ENCODE measurements around the gene UTS2R.
A peak's percentile ranks its signal among the peaks of the same experiment; 100 is the strongest.

UTS2R gene

GRCh38 chr17:82386881-82387704 lies 15.5 kb downstream of the UTS2R start:
- Histone ChIP-seq H3K27ac (ENCODE audit: low read length) (no peak overlapping the region), H3K36me3 (ENCODE audit: control insufficient read depth in 2 of 2, insufficient read depth in 2 of 2, low read length in 2 of 2) (peaks cover 0 to 1% of the 10 kb centered on the region in 2 donors), H3K4me1 (ENCODE audit: control insufficient read depth, insufficient read depth, low read length) (peaks cover 20% of the 10 kb centered on the region), H3K9me3 (ENCODE audit: control insufficient read depth in 2 of 2, low read length in 2 of 2) (no peaks in the 10 kb centered on the region), H3K27me3 (ENCODE audit: control insufficient read depth in 1 of 2, insufficient read depth in 2 of 2, low read length in 2 of 2) (peaks cover 12 to 27% of the 10 kb centered on the region in 2 donors), H3K4me3 (ENCODE audit: low read length in 2 of 2) (peak overlapping the region in 1 of 2 donors; percentile 22), H3K9ac (ENCODE audit: low read length in 2 of 2) (no peak overlapping the region)

GRCh38 chr17:82387705-82388106 lies 16.1 kb downstream of the UTS2R start:
- Histone ChIP-seq H3K27me3 (ENCODE audit: control insufficient read depth in 1 of 2, insufficient read depth in 2 of 2, low read length in 2 of 2) (peaks cover 12 to 27% of the 10 kb centered on the region in 2 donors), H3K4me3 (ENCODE audit: low read length in 2 of 2) (no peak overlapping the region), H3K27ac (ENCODE audit: low read length) (no peak overlapping the region), H3K9ac (ENCODE audit: low read length in 2 of 2) (no peak overlapping the region), H3K4me1 (ENCODE audit: control insufficient read depth, insufficient read depth, low read length) (peaks cover 20% of the 10 kb centered on the region), H3K9me3 (ENCODE audit: control insufficient read depth in 2 of 2, low read length in 2 of 2) (no peaks in the 10 kb centered on the region), H3K36me3 (ENCODE audit: control insufficient read depth in 2 of 2, insufficient read depth in 2 of 2, low read length in 2 of 2) (peaks cover 0 to 3% of the 10 kb centered on the region in 2 donors)

- H3K27ac ChIP-seq (ENCODE audit: low read length) = no peak overlapping the region
- H3K36me3 ChIP-seq (ENCODE audit: control insufficient read depth in 2 of 2, insufficient read depth in 2 of 2, low read length in 2 of 2) = peaks cover 4 to 8% of the 10 kb centered on the region in 2 donors
- peaks cover 12 to 27% of the 10 kb centered on the region in 2 donors for H3K27me3 ChIP-seq (ENCODE audit: control insufficient read depth in 1 of 2, insufficient read depth in 2 of 2, low read length in 2 of 2)
- H3K9ac ChIP-seq (ENCODE audit: low read length in 2 of 2) = no peak overlapping the region
- H3K9me3 ChIP-seq (ENCODE audit: control insufficient read depth in 2 of 2, low read length in 2 of 2) = no peaks in the 10 kb centered on the region
- no peak overlapping the region for H3K4me3 ChIP-seq (ENCODE audit: low read length in 2 of 2)
- H3K4me1 ChIP-seq (ENCODE audit: control insufficient read depth, insufficient read depth, low read length) = peaks cover 20% of the 10 kb centered on the region
Measured at GRCh38 chr17:82388223-82388921, 16.8 kb downstream of the UTS2R start.

GRCh38 chr17:82388922-82389283 lies 17.3 kb downstream of the UTS2R start:
- Histone ChIP-seq H3K27ac (ENCODE audit: low read length) (no peak overlapping the region), H3K4me1 (ENCODE audit: control insufficient read depth, insufficient read depth, low read length) (peaks cover 20% of the 10 kb centered on the region), H3K9ac (ENCODE audit: low read length in 2 of 2) (no peak overlapping the region), H3K9me3 (ENCODE audit: control insufficient read depth in 2 of 2, low read length in 2 of 2) (no peaks in the 10 kb centered on the region), H3K36me3 (ENCODE audit: control insufficient read depth in 2 of 2, insufficient read depth in 2 of 2, low read length in 2 of 2) (peaks cover 5 to 8% of the 10 kb centered on the region in 2 donors), H3K4me3 (ENCODE audit: low read length in 2 of 2) (no peak overlapping the region), H3K27me3 (ENCODE audit: control insufficient read depth in 1 of 2, insufficient read depth in 2 of 2, low read length in 2 of 2) (peaks cover 8 to 27% of the 10 kb centered on the region in 2 donors)

GRCh38 chr17:82389379-82389778 lies 17.8 kb downstream of the UTS2R start:
- no peak overlapping the region for H3K4me3 ChIP-seq (ENCODE audit: low read length in 2 of 2)
- no peaks in the 10 kb centered on the region for H3K9me3 ChIP-seq (ENCODE audit: control insufficient read depth in 2 of 2, low read length in 2 of 2)
- H3K27me3 ChIP-seq (ENCODE audit: control insufficient read depth in 1 of 2, insufficient read depth in 2 of 2, low read length in 2 of 2) = peaks cover 8 to 25% of the 10 kb centered on the region in 2 donors
- no peak overlapping the region for H3K27ac ChIP-seq (ENCODE audit: low read length)
- H3K4me1 ChIP-seq (ENCODE audit: control insufficient read depth, insufficient read depth, low read length) = peaks cover 17% of the 10 kb centered on the region
- H3K36me3 ChIP-seq (ENCODE audit: control insufficient read depth in 2 of 2, insufficient read depth in 2 of 2, low read length in 2 of 2) = peaks cover 5 to 11% of the 10 kb centered on the region in 2 donors
- H3K9ac ChIP-seq (ENCODE audit: low read length in 2 of 2) = no peak overlapping the region

GRCh38 chr17:82390015-82390859 lies 18.7 kb downstream of the UTS2R start:
- H3K9me3 ChIP-seq (ENCODE audit: control insufficient read depth in 2 of 2, low read length in 2 of 2) = no peaks in the 10 kb centered on the region
- H3K4me1 ChIP-seq (ENCODE audit: control insufficient read depth, insufficient read depth, low read length) = peaks cover 10% of the 10 kb centered on the region
- H3K27me3 ChIP-seq (ENCODE audit: control insufficient read depth in 1 of 2, insufficient read depth in 2 of 2, low read length in 2 of 2) = peaks cover 2 to 17% of the 10 kb centered on the region in 2 donors
- H3K27ac ChIP-seq (ENCODE audit: low read length) = no peak overlapping the region
- H3K9ac ChIP-seq (ENCODE audit: low read length in 2 of 2) = no peak overlapping the region
- H3K36me3 ChIP-seq (ENCODE audit: control insufficient read depth in 2 of 2, insufficient read depth in 2 of 2, low read length in 2 of 2) = peaks cover 5 to 12% of the 10 kb centered on the region in 2 donors
- no peak overlapping the region for H3K4me3 ChIP-seq (ENCODE audit: low read length in 2 of 2)

GRCh38 chr17:82390860-82391435 lies 19.4 kb downstream of the UTS2R start:
- Histone ChIP-seq H3K9me3 (ENCODE audit: control insufficient read depth in 2 of 2, low read length in 2 of 2) (no peaks in the 10 kb centered on the region), H3K27me3 (ENCODE audit: control insufficient read depth in 1 of 2, insufficient read depth in 2 of 2, low read length in 2 of 2) (peaks cover 2 to 11% of the 10 kb centered on the region in 2 donors), H3K9ac (ENCODE audit: low read length in 2 of 2) (no peak overlapping the region), H3K4me1 (ENCODE audit: control insufficient read depth, insufficient read depth, low read length) (peaks cover 7% of the 10 kb centered on the region), H3K27ac (ENCODE audit: low read length) (no peak overlapping the region), H3K4me3 (ENCODE audit: low read length in 2 of 2) (no peak overlapping the region), H3K36me3 (ENCODE audit: control insufficient read depth in 2 of 2, insufficient read depth in 2 of 2, low read length in 2 of 2) (peaks cover 5 to 12% of the 10 kb centered on the region in 2 donors)

GRCh38 chr17:82391496-82392066 lies 20.0 kb downstream of the UTS2R start:
- no peaks in the 10 kb centered on the region for H3K9me3 ChIP-seq (ENCODE audit: control insufficient read depth in 2 of 2, low read length in 2 of 2)
- H3K36me3 ChIP-seq (ENCODE audit: control insufficient read depth in 2 of 2, insufficient read depth in 2 of 2, low read length in 2 of 2) = peaks cover 5 to 12% of the 10 kb centered on the region in 2 donors
- peaks cover 2 to 8% of the 10 kb centered on the region in 2 donors for H3K27me3 ChIP-seq (ENCODE audit: control insufficient read depth in 1 of 2, insufficient read depth in 2 of 2, low read length in 2 of 2)
- H3K4me3 ChIP-seq (ENCODE audit: low read length in 2 of 2) = no peak overlapping the region
- H3K9ac ChIP-seq (ENCODE audit: low read length in 2 of 2) = no peak overlapping the region
- H3K27ac ChIP-seq (ENCODE audit: low read length) = no peak overlapping the region
- H3K4me1 ChIP-seq (ENCODE audit: control insufficient read depth, insufficient read depth, low read length) = peaks cover 6% of the 10 kb centered on the region

GRCh38 chr17:82392209-82392920 lies 20.8 kb downstream of the UTS2R start:
- peaks cover 5 to 12% of the 10 kb centered on the region in 2 donors for H3K36me3 ChIP-seq (ENCODE audit: control insufficient read depth in 2 of 2, insufficient read depth in 2 of 2, low read length in 2 of 2)
- H3K9me3 ChIP-seq (ENCODE audit: control insufficient read depth in 2 of 2, low read length in 2 of 2) = no peaks in the 10 kb centered on the region
- no peak overlapping the region for H3K4me3 ChIP-seq (ENCODE audit: low read length in 2 of 2)
- H3K9ac ChIP-seq (ENCODE audit: low read length in 2 of 2) = no peak overlapping the region
- H3K27me3 ChIP-seq (ENCODE audit: control insufficient read depth in 1 of 2, insufficient read depth in 2 of 2, low read length in 2 of 2) = peaks cover 0 to under 1% of the 10 kb centered on the region in 2 donors
- no peaks in the 10 kb centered on the region for H3K4me1 ChIP-seq (ENCODE audit: control insufficient read depth, insufficient read depth, low read length)
- no peak overlapping the region for H3K27ac ChIP-seq (ENCODE audit: low read length)
